Liver (tissue), 9 donors: ENCODE data around the gene LMAN2. TPM values are rescaled to one million over a fixed set of nuclear protein-coding genes. Genes with fewer than 3 reads are reported as not detected.

Experiments used
- DNase-seq: peaks from one replicate; pipeline ENCODE4 v3.0.0-alpha.2; 2017; ENCODE audit warnings: low spot score
- H3K27ac ChIP-seq, 2 donors: one replicate each; pipeline ENCODE4 v1.7.0; 2013; ENCODE audit warnings: inconsistent platforms in 2 of 2, low read length in 2 of 2, control low read depth in 1 of 2, low read depth in 1 of 2, mild to moderate bottlenecking in 1 of 2
- H3K27me3 ChIP-seq, 4 donors: one replicate each; pipeline versions ENCODE4 v1.6.1 to v1.7.0; 2013; ENCODE audit warnings: low read length in 3 of 4, inconsistent platforms in 1 of 4, mild to moderate bottlenecking in 1 of 4, moderate library complexity in 1 of 4; ENCODE audit not compliant: control insufficient read depth in 4 of 4, insufficient read depth in 4 of 4
- H3K36me3 ChIP-seq, 4 donors: one replicate each; pipeline versions ENCODE4 v1.6.1 to v1.7.0; 2013; ENCODE audit warnings: low read length in 3 of 4, mild to moderate bottlenecking in 3 of 4, low read depth in 1 of 4, moderate library complexity in 1 of 4; ENCODE audit not compliant: control insufficient read depth in 4 of 4, insufficient read depth in 3 of 4
- H3K4me1 ChIP-seq, 4 donors: one replicate each; pipeline versions ENCODE4 v1.6.1 to v1.7.0; 2013; ENCODE audit warnings: low read length in 3 of 4, mild to moderate bottlenecking in 3 of 4, moderate library complexity in 1 of 4; ENCODE audit not compliant: control insufficient read depth in 4 of 4, insufficient read depth in 4 of 4
- H3K4me3 ChIP-seq, 3 donors: one replicate each; pipeline versions ENCODE4 v1.6.1 to v1.7.0; 2013; ENCODE audit warnings: low read length in 3 of 3, control low read depth in 1 of 3, low read depth in 1 of 3, mild to moderate bottlenecking in 1 of 3
- H3K9ac ChIP-seq, 2 donors: one replicate each; pipeline ENCODE4 v1.7.0; 2013; ENCODE audit warnings: low read length in 2 of 2, mild to moderate bottlenecking in 2 of 2, moderate library complexity in 2 of 2, control low read depth in 1 of 2, low read depth in 1 of 2
- H3K9me3 ChIP-seq, 4 donors: one replicate each; pipeline versions ENCODE4 v1.6.1 to v1.7.0; 2013; ENCODE audit warnings: low read length in 3 of 4; ENCODE audit not compliant: control insufficient read depth in 4 of 4
- ATF3 ChIP-seq: IDR thresholded peaks from 2 replicates; pipeline ENCODE4 v1.6.1; 2016; ENCODE audit warnings: antibody characterized with exemption
- CTCF ChIP-seq: fragments of 150-350 bp; IDR thresholded peaks from 2 replicates; pipeline ENCODE4 v1.5.1; 2017; ENCODE audit warnings: improper control_type of control experiment, low read depth, low read length; ENCODE audit not compliant: missing input control
- FOXA1 ChIP-seq: IDR thresholded peaks from 2 replicates; pipeline ENCODE4 v1.6.1; 2016; ENCODE audit warnings: antibody characterized with exemption
- FOXA2 ChIP-seq: IDR thresholded peaks from 2 replicates; pipeline ENCODE4 v1.6.1; 2016; ENCODE audit warnings: antibody characterized with exemption
- GABPA ChIP-seq, 2 donors: IDR thresholded peaks in 1 of 2; conservative IDR thresholded peaks in 1 of 2; 2 replicates each; pipeline ENCODE4 v1.6.1; 2016; ENCODE audit warnings: antibody characterized with exemption in 2 of 2, mild to moderate bottlenecking in 1 of 2, moderate library complexity in 1 of 2
- HNF4A ChIP-seq, 2 donors: conservative IDR thresholded peaks; 2 replicates each; pipeline ENCODE4 v1.6.1; 2016; ENCODE audit warnings: antibody characterized with exemption in 2 of 2, mild to moderate bottlenecking in 2 of 2
- HNF4G ChIP-seq: IDR thresholded peaks from 2 replicates; pipeline ENCODE4 v1.6.1; 2016; ENCODE audit warnings: antibody characterized with exemption
- MAX ChIP-seq: IDR thresholded peaks from 2 replicates; pipeline ENCODE4 v1.6.1; 2016; ENCODE audit warnings: antibody characterized with exemption
- NR2F2 ChIP-seq: IDR thresholded peaks from 2 replicates; pipeline ENCODE4 v1.6.1; 2016; ENCODE audit warnings: antibody characterized with exemption
- RAD21 ChIP-seq, 2 donors: IDR thresholded peaks; 2 replicates each; pipeline ENCODE4 v1.6.1; 2016; ENCODE audit warnings: antibody characterized with exemption in 2 of 2, mild to moderate bottlenecking in 2 of 2
- REST ChIP-seq: IDR thresholded peaks from 2 replicates; pipeline ENCODE4 v1.6.1; 2016; ENCODE audit warnings: antibody characterized with exemption, mild to moderate bottlenecking
- RXRA ChIP-seq, 2 donors: IDR thresholded peaks; 2 replicates each; pipeline ENCODE4 v1.6.1; 2017 to 2018; ENCODE audit warnings: antibody characterized with exemption in 2 of 2, mild to moderate bottlenecking in 1 of 2
- SP1 ChIP-seq: IDR thresholded peaks from 2 replicates; pipeline ENCODE4 v1.6.1; 2018; ENCODE audit warnings: antibody characterized with exemption, mild to moderate bottlenecking
- TAF1 ChIP-seq: conservative IDR thresholded peaks from 2 replicates; pipeline ENCODE4 v1.6.1; 2016; ENCODE audit warnings: antibody characterized with exemption, mild to moderate bottlenecking
- YY1 ChIP-seq: IDR thresholded peaks from 2 replicates; pipeline ENCODE4 v1.6.1; 2016; ENCODE audit warnings: antibody characterized with exemption, mild to moderate bottlenecking
- ZBTB33 ChIP-seq: IDR thresholded peaks from 2 replicates; pipeline ENCODE4 v1.6.1; 2016; ENCODE audit warnings: antibody characterized with exemption
- WGBS: extraction: QIAGEN DNeasy Blood & Tissue Kit; methylation state at CpG from one replicate; pipeline ENCODE4 v1.1.7; 2013; 5-methylcytosine and 5-hydroxymethylcytosine counted together
- polyA plus RNA-seq, 2 donors: library from polyadenylated mRNA; stranded (reverse) in 1 of 2; unstranded in 1 of 2; fragments of 200-250 nt in 1 of 2; fragments of >200 nt in 1 of 2; fragmentation: Nextera tagmentation in 1 of 2; extraction: Ambion mirVana in 1 of 2; gene quantifications; one replicate each; pipeline versions ENCODE4 v1.2.1 to v1.2.3, GENCODE V29; 2013 to 2015
- total RNA-seq, 2 donors: library from RNA; depleted of rRNA; stranded (reverse); fragments of >200 nt; gene quantifications; one replicate each; pipeline ENCODE4 v1.2.3, GENCODE V29; 2014
- donor health status: healthy.
- donor health status: healthy.
- donor health status: healthy.
- donor health status: healthy.
- donor health status: healthy.

Gene LMAN2
- total and polyA plus RNA-seq, 4 donors, result 243 to 478 (median 364) TPM

- TF ChIP-seq CTCF, result no peak
- TF ChIP-seq RXRA (IDR thresholded peaks at IDR 0.05), result no peak
- TF ChIP-seq REST, result no peak
Measured at GRCh38 chr5:177396807-177397206, 45.3 kb upstream of the LMAN2 start (continued).

GRCh38 chr5:177396078-177396477, 44.6 kb upstream of the LMAN2 start:
- H3K27ac ChIP-seq, result no peak overlapping the region
- 66% methylated on average over 8 of the region's 8 CpGs for WGBS
- no peaks in the 10 kb centered on the region for H3K36me3 ChIP-seq
- H3K27me3 ChIP-seq, result no peaks in the 10 kb centered on the region
- TF ChIP-seq ATF3 (no peak), RXRA (IDR thresholded peaks at IDR 0.05) (no peak), FOXA2 (no peak), RAD21 (IDR thresholded peaks at IDR 0.05) (no peak), SP1 (no peak), GABPA (IDR thresholded peaks at IDR 0.05 in 1 of 2, conservative IDR thresholded peaks at IDR 0.05 in 1 of 2) (no peak), MAX (no peak), TAF1 (no peak), HNF4G (no peak), YY1 (no peak), REST (no peak), ZBTB33 (no peak), CTCF (no peak), FOXA1 (no peak), NR2F2 (no peak), HNF4A (conservative IDR thresholded peaks at IDR 0.05) (no peak)
- no peaks in the 10 kb centered on the region for H3K9me3 ChIP-seq
- no peak overlapping the region for H3K4me3 ChIP-seq
- no peak overlapping the region for H3K9ac ChIP-seq
- DNase-seq, result no peak
- H3K4me1 ChIP-seq, result peaks cover 0 to 11% (median 6%) of the 10 kb centered on the region in 4 donors
